Astrocyte (in vitro differentiated cells and primary cell): ENCODE results near the gene ANK3. TPM values are rescaled to one million over a fixed set of nuclear protein-coding genes. Genes with fewer than 3 reads are reported as not detected.

ENCODE experiments used
- DNase-seq: peaks from one replicate; pipeline ENCODE4 v3.0.0-alpha.2; 2010; ENCODE audit warnings: low read depth
- FAIRE-seq: peaks from 2 replicates; lab custom pipeline; 2011; peaks lifted over from hg19 to GRCh38; lab: Jason Lieb, UNC
- H2AFZ ChIP-seq: 2 replicates; pipeline ENCODE4 v1.6.0; 2012; ENCODE audit warnings: low read depth, low read length, inconsistent platforms
- H3K27ac ChIP-seq: 2 replicates; pipeline ENCODE4 v1.5.1; 2011; ENCODE audit warnings: low read depth, low read length, inconsistent platforms
- H3K27me3 ChIP-seq: 2 replicates; pipeline ENCODE4 v1.6.0; 2011; ENCODE audit warnings: low read length, inconsistent platforms; ENCODE audit not compliant: insufficient read depth
- H3K36me3 ChIP-seq: 2 replicates; pipeline ENCODE4 v1.5.1; 2011; ENCODE audit warnings: low read length, inconsistent platforms; ENCODE audit not compliant: insufficient read depth
- H3K4me1 ChIP-seq: 2 replicates; pipeline ENCODE4 v1.5.1; 2011; ENCODE audit warnings: low read length, inconsistent platforms; ENCODE audit not compliant: insufficient read depth
- H3K4me2 ChIP-seq: 2 replicates; pipeline ENCODE4 v1.6.0; 2012; ENCODE audit warnings: low read length, inconsistent platforms
- H3K4me3 ChIP-seq: 2 replicates; pipeline ENCODE4 v1.5.1; 2011; ENCODE audit warnings: low read depth, mild to moderate bottlenecking, low read length, inconsistent platforms; ENCODE audit not compliant: insufficient read depth
- H3K79me2 ChIP-seq: 2 replicates; pipeline ENCODE4 v1.6.0; 2012; ENCODE audit warnings: mild to moderate bottlenecking, low read length, inconsistent platforms; ENCODE audit not compliant: insufficient read depth
- H3K9ac ChIP-seq: 2 replicates; pipeline ENCODE4 v1.6.0; 2012; ENCODE audit warnings: mild to moderate bottlenecking, low read length, inconsistent platforms
- H3K9me3 ChIP-seq: 2 replicates; pipeline ENCODE4 v1.5.1; 2012; ENCODE audit warnings: low read depth, mild to moderate bottlenecking, low read length, inconsistent platforms; ENCODE audit not compliant: insufficient read depth
- H4K20me1 ChIP-seq: 2 replicates; pipeline ENCODE4 v1.6.0; 2012; ENCODE audit warnings: low read length, inconsistent platforms; ENCODE audit not compliant: insufficient read depth
- H3K27ac Mint-ChIP-seq: one replicate; pipeline ENCODE4 v1.8.0; 2021; ENCODE audit warnings: mild to moderate bottlenecking, mixed read lengths; ENCODE audit not compliant: unreplicated experiment
- H3K27me3 Mint-ChIP-seq: one replicate; pipeline ENCODE4 v1.8.0; 2021; ENCODE audit warnings: low read depth, mixed read lengths; ENCODE audit not compliant: unreplicated experiment
- H3K36me3 Mint-ChIP-seq: one replicate; pipeline ENCODE4 v1.8.0; 2021; ENCODE audit warnings: low read depth, mixed read lengths; ENCODE audit not compliant: unreplicated experiment
- H3K4me1 Mint-ChIP-seq: one replicate; pipeline ENCODE4 v1.8.0; 2021; ENCODE audit warnings: low read depth, mixed read lengths; ENCODE audit not compliant: unreplicated experiment
- H3K4me3 Mint-ChIP-seq: one replicate; pipeline ENCODE4 v1.8.0; 2021; ENCODE audit warnings: mild to moderate bottlenecking, moderate library complexity, mixed read lengths; ENCODE audit not compliant: unreplicated experiment
- H3K9me3 Mint-ChIP-seq: one replicate; pipeline ENCODE4 v1.8.0; 2021; ENCODE audit warnings: mild to moderate bottlenecking, mixed read lengths; ENCODE audit not compliant: unreplicated experiment
- CTCF ChIP-seq: IDR thresholded peaks from 2 replicates; pipeline ENCODE4 v1.5.1; 2011; ENCODE audit warnings: low read depth, mild to moderate bottlenecking, inconsistent platforms, low read length, moderate library complexity; ENCODE audit not compliant: insufficient read depth
- EZH2 ChIP-seq: IDR thresholded peaks from 2 replicates; pipeline ENCODE4 v1.6.1; 2012; ENCODE audit warnings: mild to moderate bottlenecking, low read length, inconsistent platforms; ENCODE audit not compliant: insufficient read depth
- total RNA-seq: library from RNA; stranded (reverse); gene quantifications from 2 replicates; pipeline ENCODE4 v1.2.1, GENCODE V29; 2021

Gene ANK3
- total RNA-seq, 1 donor from 2014 or later: 21.1 TPM

GRCh38 chr10:60024506-60024905 is 365.2 kb downstream of the ANK3 start:
- FAIRE-seq (no peak), DNase-seq (no peak)
- Histone ChIP-seq H3K27ac (no peak overlapping the region), H3K79me2 (no peaks in the 10 kb centered on the region), H3K9ac (no peak overlapping the region), H3K4me1 (no peaks in the 10 kb centered on the region), H3K4me3 (no peak overlapping the region), H3K36me3 (no peaks in the 10 kb centered on the region), H3K4me2 (no peak overlapping the region), H2AFZ (no peak overlapping the region), H3K27me3 (no peaks in the 10 kb centered on the region), H4K20me1 (no peaks in the 10 kb centered on the region), H3K9me3 (no peaks in the 10 kb centered on the region)
- H3K27ac Mint-ChIP-seq: no peak overlapping the region
- TF ChIP-seq CTCF: no peak
- TF ChIP-seq EZH2: no peak
- H3K27me3 Mint-ChIP-seq: no peaks in the 10 kb centered on the region
- H3K9me3 Mint-ChIP-seq: peaks cover 3% of the 10 kb centered on the region
- H3K4me1 Mint-ChIP-seq: no peaks in the 10 kb centered on the region
- no peaks in the 10 kb centered on the region for H3K36me3 Mint-ChIP-seq
- H3K4me3 Mint-ChIP-seq: no peak overlapping the region

GRCh38 chr10:60023155-60023877 is 366.4 kb downstream of the ANK3 start:
- no peak overlapping the region for H3K4me3 ChIP-seq
- H3K4me1 Mint-ChIP-seq: no peaks in the 10 kb centered on the region
- H3K36me3 Mint-ChIP-seq: no peaks in the 10 kb centered on the region
- no peak overlapping the region for H3K9ac ChIP-seq
- no peaks in the 10 kb centered on the region for H3K79me2 ChIP-seq
- H3K9me3 ChIP-seq: no peaks in the 10 kb centered on the region
- no peaks in the 10 kb centered on the region for H3K4me1 ChIP-seq
- H3K9me3 Mint-ChIP-seq: peaks cover 5% of the 10 kb centered on the region
- no peaks in the 10 kb centered on the region for H3K27me3 Mint-ChIP-seq
- H3K27ac Mint-ChIP-seq: no peak overlapping the region
- H4K20me1 ChIP-seq: no peaks in the 10 kb centered on the region
- H2AFZ ChIP-seq: no peak overlapping the region
- no peaks in the 10 kb centered on the region for H3K27me3 ChIP-seq
- no peak overlapping the region for H3K4me3 Mint-ChIP-seq
- TF ChIP-seq CTCF: no peak
- no peak for TF ChIP-seq EZH2
- H3K27ac ChIP-seq: no peak overlapping the region
- no peaks in the 10 kb centered on the region for H3K36me3 ChIP-seq
- no peak for DNase-seq
- no peak for FAIRE-seq
- H3K4me2 ChIP-seq: no peak overlapping the region

GRCh38 chr10:60021361-60021760 is 368.3 kb downstream of the ANK3 start:
- Histone ChIP-seq H3K27me3 (no peaks in the 10 kb centered on the region), H3K27ac (no peak overlapping the region), H3K9ac (no peak overlapping the region), H3K79me2 (no peaks in the 10 kb centered on the region), H4K20me1 (no peaks in the 10 kb centered on the region), H3K4me1 (no peaks in the 10 kb centered on the region), H2AFZ (no peak overlapping the region), H3K9me3 (no peaks in the 10 kb centered on the region), H3K4me3 (no peak overlapping the region), H3K36me3 (no peaks in the 10 kb centered on the region), H3K4me2 (no peak overlapping the region)
- Mint-ChIP-seq H3K4me3 (no peak overlapping the region), H3K27ac (no peak overlapping the region), H3K36me3 (no peaks in the 10 kb centered on the region), H3K9me3 (peaks cover 5% of the 10 kb centered on the region), H3K27me3 (no peaks in the 10 kb centered on the region), H3K4me1 (no peaks in the 10 kb centered on the region)
- DNase-seq (no peak), FAIRE-seq (no peak)
- TF ChIP-seq EZH2: no peak
- no peak for TF ChIP-seq CTCF
